ENCODE results near the gene ATAD3C. TPM values are rescaled to one million over a fixed set of nuclear protein-coding genes. Genes with fewer than 3 reads are reported as not detected.
"Not testable (repeated sequence)": the region's sequence is repeated elsewhere in the genome, so short reads cannot be mapped to it uniquely, and the experiment has no call there.

ATAD3C gene
- total and polyA plus RNA-seq, 10 of the 15 experiments (the other 5 are each of a cell fraction or from before 2014, with no cell fraction given) = 0.03 to 3.1 (median 0.86) TPM

- no peak for TF ChIP-seq NR2F1 (conservative IDR thresholded peaks at IDR 0.05)
Measured at GRCh38 chr1:1463312-1463711, 13.8 kb downstream of the ATAD3C start (continued).

- DNase-seq (ENCODE audit: low read depth, low spot score); POLR2A ChIA-PET; FAIRE-seq; ATAC-seq; H4K20me1 ChIP-seq (ENCODE audit: control insufficient read depth, insufficient read depth); H2AFZ ChIP-seq (ENCODE audit: control insufficient read depth, low read depth, low read length); H3K4me2 ChIP-seq (ENCODE audit: control insufficient read depth, insufficient read depth); H3K9me3 ChIP-seq (replicated peaks; ENCODE audit: control insufficient read depth, insufficient read depth, low read length); in situ Hi-C loops (cut with MboI); CTCF ChIA-PET; H3K9ac ChIP-seq (ENCODE audit: control insufficient read depth, insufficient read depth, low read length); RAD21 ChIA-PET (ENCODE audit: unreplicated experiment); H3K27me3 ChIP-seq (replicated peaks in 1 of 2; ENCODE audit: control insufficient read depth in 2 of 2, insufficient read depth in 2 of 2, low read length in 1 of 2); H3K4me1 ChIP-seq (ENCODE audit: control insufficient read depth, insufficient read depth, low read length); SMC1A ChIA-PET (ENCODE audit: uncharacterized antibody, unreplicated experiment); H3K36me3 ChIP-seq (ENCODE audit: control insufficient read depth in 2 of 2, insufficient read depth in 2 of 2, low read length in 1 of 2); H3K27ac ChIP-seq (ENCODE audit: control insufficient read depth, insufficient read depth); intact Hi-C loops (cut with micrococcal nuclease; ENCODE audit: unreplicated experiment); BruUV-seq (replicated peaks); H3K4me3 ChIP-seq: not testable (repeated sequence)
- 78% methylated on average over 25 of the region's 44 CpGs for WGBS (ENCODE audit: insufficient coverage, insufficient replicate concordance, low lambda C conversion rate, missing lambda C conversion rate)
- peaks cover 19% of the 10 kb centered on the region for H3K79me2 ChIP-seq (ENCODE audit: control insufficient read depth, insufficient read depth, low read length)
Measured at GRCh38 chr1:1468196-1468985, 18.9 kb downstream of the ATAD3C start.

DNA sequence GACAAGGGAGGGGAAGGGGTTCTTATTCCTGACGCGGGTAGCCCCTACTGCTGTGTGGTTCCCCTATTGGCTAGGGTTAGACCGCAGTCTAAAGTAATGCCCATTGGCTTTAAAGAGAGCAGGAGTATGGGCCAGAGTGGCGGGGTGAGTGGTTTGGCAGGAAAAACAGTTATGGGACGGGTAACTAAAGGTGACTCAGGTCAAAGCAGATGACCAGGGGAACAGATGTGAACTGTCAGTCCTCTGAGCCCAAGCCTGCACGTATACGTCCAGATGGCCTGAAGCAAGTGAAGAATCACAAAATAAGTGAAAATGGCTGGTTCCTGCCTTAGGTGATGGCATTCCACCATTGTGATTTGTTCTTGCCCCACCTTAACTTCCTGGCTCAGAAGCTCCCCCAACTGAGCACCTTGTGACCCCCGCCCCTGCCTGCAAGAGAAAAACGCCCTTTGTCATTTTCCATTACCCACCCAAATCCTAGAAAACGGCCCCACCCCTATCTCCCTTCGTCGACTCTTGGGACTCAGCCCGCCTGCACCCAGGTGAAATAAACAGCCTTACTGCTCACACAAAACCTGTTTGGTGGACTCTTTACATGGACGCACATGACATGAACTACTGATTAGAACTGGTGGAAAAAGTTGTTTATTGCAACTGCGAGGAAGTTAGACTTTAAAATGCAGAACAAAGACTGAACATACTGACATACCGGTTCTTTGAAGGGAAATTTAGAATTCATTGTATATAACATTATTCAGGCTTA lies 21.3 kb downstream of the ATAD3C start:
- H4K20me1 ChIP-seq (ENCODE audit: control insufficient read depth, insufficient read depth) = no peaks in the 10 kb centered on the region
- peak overlapping the region; percentile 80 for H3K4me3 ChIP-seq
- H3K9me3 ChIP-seq (replicated peaks; ENCODE audit: control insufficient read depth, insufficient read depth, low read length) = no peaks in the 10 kb centered on the region
- peaks cover 5% of the 10 kb centered on the region; the same call in 1 of the 2 replicates for H3K4me1 ChIP-seq (ENCODE audit: control insufficient read depth, insufficient read depth, low read length)
- no peaks in the 10 kb centered on the region for H3K36me3 ChIP-seq (ENCODE audit: control insufficient read depth in 2 of 2, insufficient read depth in 2 of 2, low read length in 1 of 2)
- 22% methylated on average over 16 of the region's 16 CpGs for WGBS (ENCODE audit: insufficient coverage, insufficient replicate concordance, low lambda C conversion rate, missing lambda C conversion rate)
- peak overlapping the region; percentile 87 for H3K9ac ChIP-seq (ENCODE audit: control insufficient read depth, insufficient read depth, low read length)
- ATAC-seq (peak; percentile 9), DNase-seq (ENCODE audit: low read depth, low spot score) (no peak), FAIRE-seq (peak; percentile 64)
- intact Hi-C loops (cut with micrococcal nuclease; ENCODE audit: unreplicated experiment) = no loop called here
- RAD21 ChIA-PET (ENCODE audit: unreplicated experiment) = no interaction called here
- peaks cover 30% of the 10 kb centered on the region for H3K79me2 ChIP-seq (ENCODE audit: control insufficient read depth, insufficient read depth, low read length)
- peak overlapping the region; percentile 74 for H3K27ac ChIP-seq (ENCODE audit: control insufficient read depth, insufficient read depth)
- H3K4me2 ChIP-seq (ENCODE audit: control insufficient read depth, insufficient read depth) = peak overlapping the region; percentile 94
- CTCF ChIA-PET = interaction anchor here (0.7 kb wide), 1 partner anchor 35 kb away, joined by 5 read pairs; no protein-coding TSS in a partner anchor
- no peaks in the 10 kb centered on the region for H3K27me3 ChIP-seq (replicated peaks in 1 of 2; ENCODE audit: control insufficient read depth in 2 of 2, insufficient read depth in 2 of 2, low read length in 1 of 2)
- peak overlapping the region; percentile 88 for H2AFZ ChIP-seq (ENCODE audit: control insufficient read depth, low read depth, low read length)
- TSS peak; percentile 97 for BruUV-seq (replicated peaks)
- SMC1A ChIA-PET (ENCODE audit: uncharacterized antibody, unreplicated experiment) = no interaction called here
- in situ Hi-C loops (cut with MboI) = no loop called here
- POLR2A ChIA-PET = interaction anchor here (0.6 kb wide), 1 partner anchor 95 kb away, joined by 3 read pairs; no protein-coding TSS in a partner anchor
- TF ChIP-seq, protein P1, sequence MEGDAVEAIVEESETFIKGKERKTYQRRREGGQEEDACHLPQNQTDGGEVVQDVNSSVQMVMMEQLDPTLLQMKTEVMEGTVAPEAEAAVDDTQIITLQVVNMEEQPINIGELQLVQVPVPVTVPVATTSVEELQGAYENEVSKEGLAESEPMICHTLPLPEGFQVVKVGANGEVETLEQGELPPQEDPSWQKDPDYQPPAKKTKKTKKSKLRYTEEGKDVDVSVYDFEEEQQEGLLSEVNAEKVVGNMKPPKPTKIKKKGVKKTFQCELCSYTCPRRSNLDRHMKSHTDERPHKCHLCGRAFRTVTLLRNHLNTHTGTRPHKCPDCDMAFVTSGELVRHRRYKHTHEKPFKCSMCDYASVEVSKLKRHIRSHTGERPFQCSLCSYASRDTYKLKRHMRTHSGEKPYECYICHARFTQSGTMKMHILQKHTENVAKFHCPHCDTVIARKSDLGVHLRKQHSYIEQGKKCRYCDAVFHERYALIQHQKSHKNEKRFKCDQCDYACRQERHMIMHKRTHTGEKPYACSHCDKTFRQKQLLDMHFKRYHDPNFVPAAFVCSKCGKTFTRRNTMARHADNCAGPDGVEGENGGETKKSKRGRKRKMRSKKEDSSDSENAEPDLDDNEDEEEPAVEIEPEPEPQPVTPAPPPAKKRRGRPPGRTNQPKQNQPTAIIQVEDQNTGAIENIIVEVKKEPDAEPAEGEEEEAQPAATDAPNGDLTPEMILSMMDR (IDR thresholded peaks at IDR 0.05 in 2 of 3, conservative IDR thresholded peaks at IDR 0.05 in 1 of 3; ENCODE audit: control insufficient read depth in 2 of 3, extremely low read depth in 1 of 3, insufficient read depth in 1 of 3, low read depth in 3 of 3, low read length in 3 of 3) = no peak
- TF ChIP-seq FOXK2 (IDR thresholded peaks at IDR 0.05) = no peak
- TF ChIP-seq ATF7 (IDR thresholded peaks at IDR 0.05; ENCODE audit: low read depth) = no peak
- TF ChIP-seq EP300 (IDR thresholded peaks at IDR 0.05; ENCODE audit: borderline replicate concordance in 1 of 2, control insufficient read depth in 1 of 2, low read depth in 2 of 2, low read length in 2 of 2) = no peak
- TF ChIP-seq BCL11A (IDR thresholded peaks at IDR 0.05; ENCODE audit: low read depth, low read length) = no peak
- no peak for TF ChIP-seq ASH2L (IDR thresholded peaks at IDR 0.05; ENCODE audit: borderline replicate concordance, low read depth)
- no peak for TF ChIP-seq POU2F2 (IDR thresholded peaks at IDR 0.05; ENCODE audit: borderline replicate concordance, low read depth, low read length)
- TF ChIP-seq FOS (IDR thresholded peaks at IDR 0.05; ENCODE audit: borderline replicate concordance, extremely low read depth, insufficient read length) = no peak
- TF ChIP-seq JUND (IDR thresholded peaks at IDR 0.05; ENCODE audit: low read depth, low read length) = no peak

Measured in GM12878 (cell line).